ENCODE measurements around the gene SDCCAG8. TPM values are rescaled to one million over a fixed set of nuclear protein-coding genes. Genes with fewer than 3 reads are reported as not detected.

The SDCCAG8 gene
- total RNA-seq, 1 donor from 2014 or later: 21.4 TPM

DNA sequence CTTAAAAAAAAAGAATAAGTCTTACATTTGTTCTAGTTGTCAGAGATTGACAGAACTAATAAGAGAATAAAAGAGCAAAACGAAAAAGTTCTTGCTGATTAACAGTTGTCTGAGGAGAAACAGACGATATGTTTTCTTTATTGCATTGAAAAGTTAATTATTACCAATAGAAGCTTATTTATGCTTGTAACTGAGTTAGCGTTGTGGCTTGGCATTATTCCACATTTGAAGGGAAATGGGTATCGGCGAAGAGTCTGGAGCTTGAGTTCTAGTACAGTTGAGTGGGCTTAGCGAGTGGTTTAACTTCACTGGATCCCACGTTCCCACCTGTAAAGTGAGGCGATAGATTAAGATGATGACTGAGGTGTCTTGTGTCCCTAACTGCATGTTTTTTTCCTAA lies 109.0 kb downstream of the SDCCAG8 start:
- H3K9me3 ChIP-seq (replicated peaks): no peaks in the 10 kb centered on the region
- H3K27ac ChIP-seq (replicated peaks): no peak overlapping the region
- no peak for DNase-seq
- no peak overlapping the region for H3K4me3 ChIP-seq
- no peaks in the 10 kb centered on the region for H3K4me1 ChIP-seq
- intact Hi-C loops (cut with micrococcal nuclease): no loop called here
- H3K36me3 ChIP-seq: peaks cover 14% of the 10 kb centered on the region
- TF ChIP-seq, protein P1, sequence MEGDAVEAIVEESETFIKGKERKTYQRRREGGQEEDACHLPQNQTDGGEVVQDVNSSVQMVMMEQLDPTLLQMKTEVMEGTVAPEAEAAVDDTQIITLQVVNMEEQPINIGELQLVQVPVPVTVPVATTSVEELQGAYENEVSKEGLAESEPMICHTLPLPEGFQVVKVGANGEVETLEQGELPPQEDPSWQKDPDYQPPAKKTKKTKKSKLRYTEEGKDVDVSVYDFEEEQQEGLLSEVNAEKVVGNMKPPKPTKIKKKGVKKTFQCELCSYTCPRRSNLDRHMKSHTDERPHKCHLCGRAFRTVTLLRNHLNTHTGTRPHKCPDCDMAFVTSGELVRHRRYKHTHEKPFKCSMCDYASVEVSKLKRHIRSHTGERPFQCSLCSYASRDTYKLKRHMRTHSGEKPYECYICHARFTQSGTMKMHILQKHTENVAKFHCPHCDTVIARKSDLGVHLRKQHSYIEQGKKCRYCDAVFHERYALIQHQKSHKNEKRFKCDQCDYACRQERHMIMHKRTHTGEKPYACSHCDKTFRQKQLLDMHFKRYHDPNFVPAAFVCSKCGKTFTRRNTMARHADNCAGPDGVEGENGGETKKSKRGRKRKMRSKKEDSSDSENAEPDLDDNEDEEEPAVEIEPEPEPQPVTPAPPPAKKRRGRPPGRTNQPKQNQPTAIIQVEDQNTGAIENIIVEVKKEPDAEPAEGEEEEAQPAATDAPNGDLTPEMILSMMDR (IDR thresholded peaks at IDR 0.05; ENCODE audit: borderline replicate concordance): no peak
- no peaks in the 10 kb centered on the region for H3K27me3 ChIP-seq (ENCODE audit: low read depth)

DNA sequence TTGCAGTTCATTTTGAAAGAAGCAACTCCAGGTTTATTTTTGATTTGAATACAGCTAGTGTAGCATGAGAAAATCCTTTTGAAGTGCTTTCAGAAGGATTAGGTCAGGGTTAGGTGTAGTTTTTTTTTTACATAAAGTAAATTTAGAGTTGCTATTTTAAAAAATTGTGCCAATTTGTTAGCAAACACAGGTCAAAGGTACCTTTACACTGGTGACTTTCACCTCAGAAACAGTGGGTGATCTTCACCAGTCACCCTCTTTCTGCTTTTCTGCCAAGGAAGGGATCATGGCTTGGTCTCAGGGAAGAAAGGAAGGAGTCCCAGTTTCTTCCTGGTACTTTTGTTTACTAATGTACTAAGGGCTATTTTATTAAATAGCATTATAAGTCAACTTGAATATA lies 111.5 kb downstream of the SDCCAG8 start:
- Histone ChIP-seq H3K36me3 (peaks cover 7% of the 10 kb centered on the region), H3K4me3 (no peak overlapping the region), H3K9me3 (replicated peaks) (no peaks in the 10 kb centered on the region), H3K27me3 (ENCODE audit: low read depth) (no peaks in the 10 kb centered on the region), H3K4me1 (no peaks in the 10 kb centered on the region), H3K27ac (replicated peaks) (no peak overlapping the region)
- intact Hi-C loops (cut with micrococcal nuclease): no loop called here
- no peak for DNase-seq
- TF ChIP-seq, protein P1 (IDR thresholded peaks at IDR 0.05; ENCODE audit: borderline replicate concordance): no peak

DNA sequence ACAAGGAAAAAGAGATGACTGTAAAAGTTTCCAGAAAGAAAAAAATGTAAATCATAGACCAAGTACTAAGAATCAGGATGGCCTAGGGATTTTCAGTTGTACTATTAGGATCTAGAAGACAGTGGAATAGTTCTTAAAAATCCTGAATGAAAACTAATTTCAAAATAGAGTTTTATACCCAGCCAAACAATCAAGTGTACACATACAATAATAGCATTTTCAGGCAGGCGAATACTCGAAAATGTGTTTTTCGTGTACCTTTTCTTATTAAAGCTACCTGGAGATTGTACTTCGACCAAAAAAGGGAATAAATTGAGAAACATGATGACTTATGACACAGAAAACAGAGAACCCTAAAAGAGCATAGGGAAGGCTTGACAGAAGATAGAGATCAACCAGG lies 118.6 kb downstream of the SDCCAG8 start:
- H3K4me3 ChIP-seq: no peak overlapping the region
- no peak for DNase-seq
- H3K27me3 ChIP-seq (ENCODE audit: low read depth): no peaks in the 10 kb centered on the region
- peaks cover 13% of the 10 kb centered on the region for H3K36me3 ChIP-seq
- no peaks in the 10 kb centered on the region for H3K4me1 ChIP-seq
- intact Hi-C loops (cut with micrococcal nuclease): no loop called here
- no peak overlapping the region for H3K27ac ChIP-seq (replicated peaks)
- TF ChIP-seq, protein P1 (IDR thresholded peaks at IDR 0.05; ENCODE audit: borderline replicate concordance): no peak
- peaks cover 12% of the 10 kb centered on the region for H3K9me3 ChIP-seq (replicated peaks)

DNA sequence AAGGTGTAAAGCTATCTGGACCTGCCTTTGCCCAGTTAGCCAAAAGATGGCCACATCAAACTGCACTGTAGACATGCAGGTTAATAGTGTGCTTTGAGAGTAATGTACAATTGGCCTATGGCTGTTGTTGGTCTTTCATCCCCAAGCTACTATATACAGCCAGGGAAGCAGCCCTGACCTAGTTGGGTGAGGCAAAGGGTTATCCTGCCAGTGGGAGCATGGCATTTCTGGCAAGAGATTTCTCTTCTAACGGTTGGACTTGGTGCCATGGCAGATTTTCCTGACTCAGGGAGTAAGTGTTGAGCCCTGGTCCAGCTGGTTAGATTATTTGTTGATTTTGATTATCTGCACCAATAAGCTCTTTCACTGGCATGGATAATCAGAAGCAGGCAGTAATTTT lies 119.8 kb downstream of the SDCCAG8 start:
- H3K4me3 ChIP-seq: no peak overlapping the region
- no peak for DNase-seq
- no peaks in the 10 kb centered on the region for H3K27me3 ChIP-seq (ENCODE audit: low read depth)
- TF ChIP-seq, protein P1 (IDR thresholded peaks at IDR 0.05; ENCODE audit: borderline replicate concordance): no peak
- peaks cover 25% of the 10 kb centered on the region for H3K36me3 ChIP-seq
- H3K9me3 ChIP-seq (replicated peaks): peaks cover 12% of the 10 kb centered on the region
- no peak overlapping the region for H3K27ac ChIP-seq (replicated peaks)
- no peaks in the 10 kb centered on the region for H3K4me1 ChIP-seq
- intact Hi-C loops (cut with micrococcal nuclease): no loop called here

DNA sequence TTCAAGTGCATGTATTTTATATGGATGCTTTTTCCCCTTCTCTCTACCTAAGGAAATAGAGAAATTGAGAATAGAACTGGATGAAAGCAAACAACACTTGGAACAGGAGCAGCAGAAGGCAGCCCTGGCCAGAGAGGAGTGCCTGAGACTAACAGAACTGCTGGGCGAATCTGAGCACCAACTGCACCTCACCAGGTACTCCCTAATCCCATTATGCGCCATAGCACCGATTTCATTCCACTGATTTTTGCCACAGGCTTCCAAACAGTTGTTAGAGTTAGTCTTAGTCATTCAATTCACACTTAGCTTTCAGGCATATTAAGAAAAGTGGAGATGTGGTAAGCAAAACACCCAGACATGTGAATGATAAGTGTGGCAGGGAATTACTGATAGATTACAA lies 122.8 kb downstream of the SDCCAG8 start:
- no peak overlapping the region for H3K4me3 ChIP-seq
- TF ChIP-seq, protein P1 (IDR thresholded peaks at IDR 0.05; ENCODE audit: borderline replicate concordance): no peak
- H3K9me3 ChIP-seq (replicated peaks): peaks cover 11% of the 10 kb centered on the region
- H3K36me3 ChIP-seq: peaks cover 33% of the 10 kb centered on the region
- no peak for DNase-seq
- intact Hi-C loops (cut with micrococcal nuclease): no loop called here
- no peak overlapping the region for H3K27ac ChIP-seq (replicated peaks)
- H3K4me1 ChIP-seq: no peaks in the 10 kb centered on the region
- H3K27me3 ChIP-seq (ENCODE audit: low read depth): no peaks in the 10 kb centered on the region

DNA sequence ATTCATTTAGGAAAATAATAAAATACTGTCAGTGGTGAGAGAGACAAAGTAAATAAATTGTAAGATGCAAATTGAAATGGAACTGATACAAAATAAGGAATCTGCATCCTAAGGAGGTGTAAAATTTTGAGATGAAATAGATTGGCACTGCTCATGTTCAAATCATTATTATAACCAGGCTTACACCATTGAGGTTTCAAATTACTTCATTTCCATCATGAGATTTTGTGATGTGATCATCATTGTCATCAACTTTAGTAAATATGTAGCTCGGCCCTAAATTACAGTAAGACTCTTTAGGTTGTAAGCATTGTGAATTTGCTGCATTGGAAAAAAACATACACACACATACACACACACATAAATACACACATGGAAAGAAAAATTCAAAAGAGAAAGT lies 123.4 kb downstream of the SDCCAG8 start:
- Histone ChIP-seq H3K4me1 (no peaks in the 10 kb centered on the region), H3K9me3 (replicated peaks) (peaks cover 6% of the 10 kb centered on the region), H3K27ac (replicated peaks) (no peak overlapping the region), H3K4me3 (no peak overlapping the region), H3K27me3 (ENCODE audit: low read depth) (no peaks in the 10 kb centered on the region), H3K36me3 (peaks cover 30% of the 10 kb centered on the region)
- TF ChIP-seq, protein P1 (IDR thresholded peaks at IDR 0.05; ENCODE audit: borderline replicate concordance): no peak
- DNase-seq: no peak
- intact Hi-C loops (cut with micrococcal nuclease): no loop called here
